Right ventricle myocardium inferior (tissue), 1 donor: ENCODE data around the gene CPTP. TPM values are rescaled to one million over a fixed set of nuclear protein-coding genes. Genes with fewer than 3 reads are reported as not detected.

ENCODE experiments used
- ATAC-seq: fragments of 200-7000 bp; cut with Tn5 transposase; one replicate; pipeline ENCODE4 v1.9.1; 2020; ENCODE audit warnings: mild to moderate bottlenecking, moderate library complexity
- DNase-seq: peaks from one replicate; pipeline ENCODE4 v3.0.0; 2021; ENCODE audit errors: missing footprints
- intact Hi-C: fragments of 100-400 bp; cut with DNase I; formaldehyde crosslinking; loops from one replicate; pipeline ENCODE4 v1.11.0; 2022
- microRNA-seq: library from miRNA; unstranded; fragments of <30 nt; microRNA quantifications from one replicate; pipeline ENCODE4 v1.2.0, GENCODE V29; 2020
- total RNA-seq: library from RNA; stranded (reverse); fragmentation: NEBNext Ultra II Directional; extraction: Animal tissue kit (Norgen Biotek cat#: 25700); gene quantifications from one replicate; pipeline ENCODE4 v1.2.1, GENCODE V29; 2021
- donor health status: DM: no; HTN: yes; CAD: no; lungs with severe emphysema.

The CPTP gene
- total RNA-seq, 1 donor from 2014 or later: 119 TPM

GRCh38 chr1:1370771-1371300 lies 46.2 kb downstream of the CPTP start:
- ATAC-seq (no peak), DNase-seq (peak; percentile 33)
- intact Hi-C loops: loop anchor here (2.0 kb wide), 1 partner anchor 248 kb away; no protein-coding TSS in a partner anchor

GRCh38 chr1:1371364-1371745 lies 46.8 kb downstream of the CPTP start:
- ATAC-seq: no peak
- intact Hi-C loops: loop anchor here (2.0 kb wide), 1 partner anchor 249 kb away; no protein-coding TSS in a partner anchor
- DNase-seq: peak; percentile 48

GRCh38 chr1:1371746-1372711 lies 47.4 kb downstream of the CPTP start:
- DNase-seq (peak; percentile 82), ATAC-seq (peak; percentile 29)
- intact Hi-C loops: loop anchor here (2.0 kb wide), 2 partner anchors 23 to 249 kb away; partner anchors contain the start of gene DVL1

- DNase-seq: peak; percentile 50
- ATAC-seq: no peak
- intact Hi-C loops: loop anchor here (1.0 to 2.0 kb wide), 2 partner anchors 21 to 24 kb away; partner anchors contain the start of gene DVL1
Measured at GRCh38 chr1:1373051-1373814, 48.6 kb downstream of the CPTP start.

GRCh38 chr1:1373815-1374588 lies 49.4 kb downstream of the CPTP start:
- intact Hi-C loops: loop anchor here (1.0 to 2.0 kb wide), 2 partner anchors 22 to 25 kb away; partner anchors contain the start of gene DVL1
- DNase-seq: peak; percentile 63
- ATAC-seq: no peak

- ATAC-seq (no peak), DNase-seq (peak; percentile 60)
- intact Hi-C loops: no loop called here
Measured at GRCh38 chr1:1374589-1374928, 50.0 kb downstream of the CPTP start.

GRCh38 chr1:1374929-1375662 lies 50.5 kb downstream of the CPTP start, which contains the start of gene AURKAIP1:
AURKAIP1 (minus strand) TSS chr1:1375207; CDS start chr1:1374756, 451 bp downstream.
- intact Hi-C loops: no loop called here
- ATAC-seq: peak; percentile 97
- peak; percentile 98 for DNase-seq

- intact Hi-C loops: no loop called here
- ATAC-seq (no peak), DNase-seq (peak; percentile 65)
Measured at GRCh38 chr1:1376551-1377226, 52.1 kb downstream of the CPTP start.

GRCh38 chr1:1377540-1378205 lies 53.1 kb downstream of the CPTP start:
- intact Hi-C loops: no loop called here
- ATAC-seq (no peak), DNase-seq (peak; percentile 37)

Small RNAs within 50 kb of the gene (microRNA-seq; reads per million reads assigned to microRNA genes)
- gene MIR6726: 2.5 reads per million
- gene MIR6727: not detected
- not detected for gene MIR6808

Other genes with a start within 250 kb of the CPTP start
- gene C1orf159, start 208.7 kb upstream of the CPTP start, total RNA-seq: 2.9 TPM
- 0.24 TPM for gene TTLL10, start 150.9 kb upstream of the CPTP start, total RNA-seq
- not detected for gene TNFRSF18, start 118.2 kb upstream of the CPTP start, total RNA-seq
- 1.4 TPM for gene TNFRSF4, start 110.6 kb upstream of the CPTP start, total RNA-seq
- 125 TPM for gene SDF4, start 92.8 kb upstream of the CPTP start, total RNA-seq
- 8.3 TPM for gene B3GALT6, start 92.6 kb upstream of the CPTP start, total RNA-seq
- 0.57 TPM for gene C1QTNF12, start 78.1 kb upstream of the CPTP start, total RNA-seq
- gene UBE2J2, start 50.9 kb upstream of the CPTP start, total RNA-seq: 40.0 TPM
- 3.0 TPM for gene SCNN1D, start 44.4 kb upstream of the CPTP start, total RNA-seq
- gene ACAP3, start 16.9 kb upstream of the CPTP start, total RNA-seq: 57.3 TPM
- 10.3 TPM for gene PUSL1, start 16.2 kb upstream of the CPTP start, total RNA-seq
- 75.7 TPM for gene INTS11, start 142 bp upstream of the CPTP start, total RNA-seq
- gene TAS1R3, start 6.5 kb downstream of the CPTP start, total RNA-seq: 0.51 TPM
- gene DVL1, start 24.6 kb downstream of the CPTP start, total RNA-seq: 119 TPM
- 21.8 TPM for gene MXRA8, start 33.8 kb downstream of the CPTP start, total RNA-seq
- gene AURKAIP1, start 50.4 kb downstream of the CPTP start, total RNA-seq: 265 TPM
- 49.4 TPM for gene CCNL2, start 74.5 kb downstream of the CPTP start, total RNA-seq
- 140 TPM for gene MRPL20, start 82.5 kb downstream of the CPTP start, total RNA-seq
- gene ANKRD65, start 96.5 kb downstream of the CPTP start, total RNA-seq: 3.0 TPM
- 20.5 TPM for gene VWA1, start 110.9 kb downstream of the CPTP start, total RNA-seq
- 1.8 TPM for gene ATAD3C, start 124.9 kb downstream of the CPTP start, total RNA-seq
- gene ATAD3B, start 147.0 kb downstream of the CPTP start, total RNA-seq: 9.0 TPM
- gene ATAD3A, start 187.4 kb downstream of the CPTP start, total RNA-seq: 17.9 TPM
- gene TMEM240, start 215.8 kb downstream of the CPTP start, total RNA-seq: 6.9 TPM